Measurements from ENCODE around the gene PLEKHD1.

Gene PLEKHD1

DNA sequence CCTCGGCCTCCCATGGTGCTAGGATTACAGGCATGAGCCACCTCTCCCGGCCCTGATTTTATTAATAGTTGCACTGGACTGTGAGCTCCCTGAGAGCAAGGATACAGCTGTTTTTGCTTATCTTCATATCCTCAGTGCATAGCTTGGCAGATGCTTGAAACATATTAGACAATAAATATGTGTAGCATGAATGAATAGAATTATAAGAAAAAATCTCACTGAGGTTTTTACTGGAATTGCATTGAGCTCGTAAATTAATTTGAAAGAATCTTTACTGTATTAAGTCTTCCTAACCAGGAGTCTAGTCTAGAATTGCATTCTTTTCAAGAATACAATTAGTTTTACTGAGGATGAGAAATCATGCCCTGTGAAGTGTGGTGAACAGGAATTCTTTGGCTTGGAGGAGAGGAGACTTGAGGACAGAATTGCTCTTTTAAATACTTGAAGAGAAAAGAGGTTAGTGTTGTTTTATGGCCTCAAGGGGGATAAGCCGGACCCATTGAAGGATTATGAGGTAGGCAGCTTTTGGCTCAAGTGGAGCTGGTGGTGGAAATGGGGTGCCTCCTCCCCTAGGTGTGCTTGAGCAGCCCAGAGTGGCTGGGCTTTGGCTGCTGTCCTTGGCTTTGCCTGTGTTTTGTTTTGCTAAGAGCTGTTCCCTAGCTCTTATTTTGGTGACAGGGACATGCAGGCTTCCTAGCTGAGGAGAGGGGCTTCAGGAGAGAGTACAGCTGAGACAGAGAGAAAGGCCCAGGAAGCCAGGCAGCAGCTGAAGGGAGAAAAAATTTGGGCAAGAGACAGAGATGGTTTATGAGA is 34.0 kb downstream of the PLEKHD1 start:
- no peak for DNase-seq (ENCODE audit: low read depth in 2 of 2)

- no peak for DNase-seq (ENCODE audit: low read depth in 2 of 2)
Measured at GRCh38 chr14:69519204-69520100, 34.9 kb downstream of the PLEKHD1 start.

DNA sequence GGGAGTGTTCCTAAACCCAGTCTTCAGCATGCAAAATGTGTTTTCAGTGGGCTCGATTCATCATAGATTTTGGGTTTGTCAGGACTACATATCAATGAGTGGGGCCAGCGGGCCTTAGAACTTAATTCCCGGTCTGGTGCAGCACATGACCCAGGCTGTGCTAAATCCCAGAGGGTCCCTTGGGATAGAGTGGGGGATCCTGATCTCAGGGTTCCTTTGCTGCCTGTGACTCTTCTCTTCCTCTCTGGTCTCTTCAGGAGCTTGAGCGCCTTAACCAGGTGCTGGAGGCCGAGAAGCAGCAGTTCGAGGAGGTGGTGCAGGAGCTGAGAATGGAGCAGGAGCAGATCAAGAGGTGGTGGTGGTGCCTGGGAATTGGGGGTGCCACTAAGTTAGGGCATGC is 37.5 kb downstream of the PLEKHD1 start:
- DNase-seq (ENCODE audit: low read depth in 2 of 2), result no peak

DNA sequence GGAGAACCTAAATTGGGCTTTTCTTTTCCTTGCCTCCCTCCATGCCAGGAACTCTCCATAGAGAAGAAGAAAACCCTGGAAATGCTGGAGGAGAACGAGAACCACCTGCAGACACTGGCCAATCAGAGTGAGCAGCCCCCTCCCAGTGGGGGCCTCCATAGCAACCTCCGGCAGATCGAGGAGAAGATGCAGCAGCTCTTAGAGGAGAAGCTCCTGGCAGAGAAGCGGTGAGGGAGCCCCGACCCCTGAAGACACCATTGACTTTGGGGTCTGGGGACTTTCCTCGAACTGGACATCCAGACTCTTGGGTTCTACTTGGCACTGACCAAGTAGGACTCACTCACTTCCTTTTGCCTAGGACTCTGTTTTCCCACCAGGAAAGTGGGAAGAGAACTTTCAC is 41.4 kb downstream of the PLEKHD1 start:
- DNase-seq (ENCODE audit: low read depth in 2 of 2), result no peak

- DNase-seq (ENCODE audit: low read depth in 2 of 2), result no peak
Measured at GRCh38 chr14:69527635-69528034, 43.1 kb downstream of the PLEKHD1 start.

DNA sequence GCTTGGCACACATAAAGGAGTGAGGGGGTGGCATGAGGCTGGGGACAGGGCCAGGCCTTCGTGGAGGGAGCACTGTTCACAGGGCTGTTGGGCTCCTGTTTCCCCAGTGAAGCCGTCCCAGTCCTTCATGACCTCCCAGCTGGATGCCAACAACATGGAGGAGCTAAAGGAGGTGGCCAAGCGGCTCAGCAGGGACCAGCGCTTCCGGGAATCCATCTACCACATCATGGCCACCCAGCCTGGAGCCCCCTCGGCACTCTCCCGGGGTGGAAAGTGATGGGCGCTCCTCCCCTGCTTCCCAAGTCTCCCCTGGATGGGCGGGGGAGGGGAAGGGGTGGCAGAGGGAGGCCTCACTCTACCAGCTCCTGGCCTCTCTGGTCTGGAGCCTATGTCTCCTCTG is 43.6 kb downstream of the PLEKHD1 start:
- no peak for DNase-seq (ENCODE audit: low read depth in 2 of 2)

DNA sequence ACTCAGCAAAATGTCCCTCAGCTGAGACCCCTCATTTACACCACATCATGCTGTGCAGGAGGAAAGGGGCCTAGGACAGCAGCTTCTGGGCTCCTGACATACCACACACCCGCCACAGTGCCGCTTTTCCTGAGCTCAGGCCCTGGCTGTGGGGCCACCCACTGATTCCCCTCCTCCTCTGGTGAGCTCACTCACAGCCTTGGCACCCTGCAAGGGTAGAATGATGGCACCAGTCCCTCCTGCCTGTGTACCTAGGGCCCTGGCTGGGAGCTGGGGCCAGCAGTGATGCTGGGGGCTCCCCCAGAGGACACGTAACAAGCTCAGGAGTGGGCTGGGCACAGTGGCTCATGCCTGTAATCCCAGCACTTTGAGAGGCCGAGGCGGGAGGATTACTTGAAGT is 44.4 kb downstream of the PLEKHD1 start:
- DNase-seq (ENCODE audit: low read depth in 2 of 2), result no peak

- DNase-seq (ENCODE audit: low read depth in 2 of 2), result no peak
Measured at GRCh38 chr14:69529563-69529962, 45.0 kb downstream of the PLEKHD1 start.

GRCh38 chr14:69530095-69530494 is 45.6 kb downstream of the PLEKHD1 start:
- no peak for DNase-seq (ENCODE audit: low read depth in 2 of 2)

- DNase-seq (ENCODE audit: low read depth in 2 of 2), result no peak
Measured at GRCh38 chr14:69531135-69531534, 46.6 kb downstream of the PLEKHD1 start.

- DNase-seq (ENCODE audit: low read depth in 2 of 2), result no peak
Measured at GRCh38 chr14:69532561-69533340, 48.2 kb downstream of the PLEKHD1 start.

DNA sequence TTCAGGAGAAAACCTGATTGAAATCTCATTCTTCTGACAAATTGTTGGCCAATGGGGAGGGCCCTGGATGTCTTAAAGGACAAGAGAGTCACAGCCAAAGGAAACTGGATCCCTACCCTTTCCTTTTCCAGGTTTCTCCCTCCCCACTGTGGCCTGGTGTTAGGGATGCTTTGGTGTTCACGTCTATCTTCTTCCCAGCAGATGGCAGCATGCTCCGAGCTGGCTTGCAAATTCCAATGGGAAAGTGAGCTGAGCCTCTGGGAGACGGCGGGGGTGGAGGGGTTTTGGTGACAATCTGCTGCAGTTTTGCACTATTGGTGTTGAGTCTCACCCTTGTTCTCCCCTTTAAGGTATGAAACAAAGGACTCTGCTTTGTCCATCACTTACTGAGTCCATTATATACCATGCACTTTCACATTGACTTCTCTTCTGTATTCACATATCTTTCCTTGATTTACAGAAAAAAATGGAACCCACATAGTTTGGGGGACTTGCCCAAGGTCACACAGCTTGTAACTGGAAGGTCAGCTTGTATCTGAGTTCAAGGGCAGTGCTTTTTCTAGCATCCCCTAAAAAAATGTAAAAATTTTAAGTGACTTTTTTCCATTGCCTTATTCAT is 50.8 kb downstream of the PLEKHD1 start:
- no peak for DNase-seq (ENCODE audit: low read depth in 2 of 2)

- DNase-seq (ENCODE audit: low read depth in 2 of 2), result no peak
Measured at GRCh38 chr14:69536971-69537370, 52.4 kb downstream of the PLEKHD1 start.

DNA sequence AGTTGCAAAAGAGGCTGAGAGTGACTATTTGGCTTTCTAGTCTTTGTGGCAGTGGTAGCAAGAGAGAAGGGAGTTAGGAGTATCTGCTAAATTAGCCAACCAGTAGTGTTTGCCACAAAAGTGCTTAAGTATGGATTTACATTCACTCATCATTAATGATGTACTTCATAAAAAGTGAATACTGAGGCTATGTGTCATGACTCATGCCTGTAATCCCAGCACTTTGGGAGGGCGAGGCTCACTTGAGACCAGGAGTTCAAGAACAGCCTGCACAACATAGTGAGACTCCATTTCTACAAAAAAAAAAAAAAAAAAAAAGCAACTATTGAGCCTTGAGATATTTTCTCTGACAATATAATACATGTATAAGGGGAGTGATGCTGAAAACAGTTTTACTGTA is 53.4 kb downstream of the PLEKHD1 start:
- no peak for DNase-seq (ENCODE audit: low read depth in 2 of 2)

DNA sequence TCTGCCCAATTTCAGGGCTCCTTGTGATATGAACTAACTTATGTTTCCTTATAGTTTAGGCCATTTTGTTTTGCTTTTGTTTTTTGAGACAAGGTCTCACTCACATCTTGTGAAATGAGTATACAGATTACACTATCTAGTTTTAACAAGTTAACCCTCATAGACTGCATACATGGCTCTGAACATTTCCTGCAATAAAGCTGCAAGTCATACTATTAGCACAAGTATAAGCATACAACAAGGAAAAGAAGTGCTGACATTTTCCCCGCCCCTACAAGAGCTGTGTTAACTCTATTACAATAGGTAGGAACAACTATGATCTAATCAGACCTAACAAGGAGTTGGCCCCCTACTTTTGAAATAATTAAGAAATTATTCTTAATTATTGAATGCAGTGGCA is 54.2 kb downstream of the PLEKHD1 start:
- DNase-seq (ENCODE audit: low read depth in 2 of 2), result no peak

GRCh38 chr14:69539631-69540410 is 55.3 kb downstream of the PLEKHD1 start:
- no peak for DNase-seq (ENCODE audit: low read depth in 2 of 2)

DNA sequence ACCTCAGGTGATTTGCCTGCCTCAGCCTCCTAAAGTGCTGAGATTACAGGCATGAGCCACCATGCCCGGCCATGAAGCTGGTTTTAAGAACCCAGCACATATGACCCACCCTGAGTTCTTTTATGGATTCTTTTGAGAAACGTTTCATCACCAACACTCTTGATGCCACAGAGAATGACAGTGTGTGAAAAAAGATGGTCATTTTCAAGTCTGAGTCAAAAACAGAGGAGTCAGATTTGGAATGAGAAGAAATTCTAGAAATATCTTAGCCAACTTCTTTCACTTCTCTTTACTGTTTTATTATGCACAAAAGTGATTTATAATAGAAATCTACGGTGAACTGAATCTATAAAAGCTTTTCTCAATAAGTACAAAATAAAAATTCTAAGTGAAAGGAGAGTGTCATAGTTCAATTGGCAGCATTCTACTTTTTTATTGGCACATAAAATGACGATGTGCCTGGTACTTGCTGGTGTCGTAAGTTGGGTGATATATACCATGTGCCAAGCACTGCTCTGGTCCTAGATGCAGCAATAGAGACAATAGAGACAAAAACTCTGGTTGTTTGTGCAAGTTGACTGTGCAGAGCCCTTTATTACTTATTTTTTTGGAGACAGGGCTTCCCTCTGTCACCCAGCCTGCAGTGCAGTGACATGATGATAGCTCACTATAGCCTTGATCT is 56.3 kb downstream of the PLEKHD1 start:
- no peak for DNase-seq (ENCODE audit: low read depth in 2 of 2)

DNA sequence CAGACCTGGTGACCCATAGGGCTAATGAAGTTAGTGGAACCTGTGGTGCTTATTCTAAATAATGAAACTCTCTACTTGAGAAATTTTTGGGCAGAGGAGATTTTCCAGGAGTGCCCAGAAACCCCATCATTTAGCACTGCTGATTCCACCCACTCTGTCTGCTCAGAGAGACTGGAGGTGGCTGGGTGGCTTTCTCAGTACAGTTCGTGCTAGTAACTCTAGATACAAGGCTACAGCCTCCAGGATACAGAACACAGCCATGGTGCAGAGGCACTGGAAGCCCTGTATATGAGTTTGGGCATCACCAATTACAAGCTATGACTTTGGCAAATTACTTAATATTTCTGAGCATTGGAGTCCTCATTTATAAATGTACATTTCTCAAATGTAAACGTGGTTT is 57.8 kb downstream of the PLEKHD1 start:
- no peak for DNase-seq (ENCODE audit: low read depth in 2 of 2)

- peak; percentile 3 to 23 for DNase-seq (ENCODE audit: low read depth in 2 of 2)
Measured at GRCh38 chr14:69543341-69544115, 59.0 kb downstream of the PLEKHD1 start.
